RWPE1 (cell line): Measurements from ENCODE around the gene FABP3.

Source experiments
- CTCF ChIA-PET: fragments of 350-600 bp; sonication (Branson Sonifier 250); formaldehyde crosslinking; extraction: SDS; loops from one replicate; lab custom pipeline; 2021; lab: Yijun Ruan, JAX
- POLR2A ChIA-PET: fragments of 400-600 bp; formaldehyde crosslinking; extraction: SDS; loops from one replicate; lab custom pipeline; 2020; ENCODE audit warnings: antibody characterized with exemption; ENCODE audit not compliant: low non-redundant PET; lab: Yijun Ruan, JAX
- DNase-seq: peaks from one replicate; pipeline ENCODE4 v3.0.0; 2012; ENCODE audit warnings: low spot score
- H3K27ac ChIP-seq: fragments of 450-650 bp; 2 replicates; pipeline ENCODE4 v1.5.1; 2017
- CTCF ChIP-seq: fragments of 450-650 bp; conservative IDR thresholded peaks from 2 replicates; pipeline ENCODE4 v1.5.1; 2017; ENCODE audit warnings: low read depth, mild to moderate bottlenecking

Gene FABP3

GRCh38 chr1:31381394-31382294 is 8.8 kb upstream of the FABP3 start:
- TF ChIP-seq CTCF, result no peak
- no peak for DNase-seq
- CTCF ChIA-PET, result no interaction called here
- POLR2A ChIA-PET, result no interaction called here
- H3K27ac ChIP-seq, result peak overlapping the region; percentile 31; the same call in 1 of the 2 replicates

GRCh38 chr1:31380181-31380580 is 7.3 kb upstream of the FABP3 start:
- CTCF ChIA-PET, result no interaction called here
- DNase-seq, result no peak
- POLR2A ChIA-PET, result no interaction called here
- TF ChIP-seq CTCF, result no peak
- no peak overlapping the region for H3K27ac ChIP-seq

- H3K27ac ChIP-seq, result no peak overlapping the region
- ChIA-PET CTCF (no interaction called here), POLR2A (no interaction called here)
- no peak for DNase-seq
- TF ChIP-seq CTCF, result no peak
These were observed 5.1 kb upstream of the FABP3 start for GRCh38 chr1:31378001-31378400.

GRCh38 chr1:31377364-31377863 is 4.5 kb upstream of the FABP3 start:
- DNase-seq, result no peak
- CTCF ChIA-PET, result no interaction called here
- TF ChIP-seq CTCF, result no peak
- H3K27ac ChIP-seq, result no peak overlapping the region; the same call in 1 of the 2 replicates
- POLR2A ChIA-PET, result no interaction called here

- ChIA-PET POLR2A (no interaction called here), CTCF (no interaction called here)
- TF ChIP-seq CTCF, result no peak
- H3K27ac ChIP-seq, result peak overlapping the region; percentile 89; the same call in 1 of the 2 replicates
- DNase-seq, result peak; percentile 60
These were observed 3.7 kb upstream of the FABP3 start for GRCh38 chr1:31376375-31377134.

GRCh38 chr1:31374511-31375196 is 1.8 kb upstream of the FABP3 start:
- no peak for TF ChIP-seq CTCF
- no peak for DNase-seq
- CTCF ChIA-PET, result no interaction called here
- peak overlapping the region; percentile 89 for H3K27ac ChIP-seq
- POLR2A ChIA-PET, result no interaction called here
